Left ventricle myocardium inferior (tissue), 1 donor: Measurements from ENCODE around the gene EPB41L2. TPM values are rescaled to one million over a fixed set of nuclear protein-coding genes. Genes with fewer than 3 reads are reported as not detected.

Experiments used
- DNase-seq: peaks from one replicate; pipeline ENCODE4 v3.0.0-alpha.2; 2020
- H3K27ac ChIP-seq: fragments of 200-600 bp; replicated peaks from 2 replicates; pipeline ENCODE4 v1.8.0; 2021
- H3K27me3 ChIP-seq: fragments of 200-600 bp; 2 replicates; pipeline ENCODE4 v1.8.0; 2021; ENCODE audit warnings: low read depth
- H3K36me3 ChIP-seq: fragments of 200-600 bp; 2 replicates; pipeline ENCODE4 v1.8.0; 2021
- H3K4me1 ChIP-seq: fragments of 200-600 bp; 2 replicates; pipeline ENCODE4 v1.8.0; 2021
- H3K4me3 ChIP-seq: fragments of 200-600 bp; 2 replicates; pipeline ENCODE4 v1.8.0; 2021; ENCODE audit warnings: mild to moderate bottlenecking, moderate library complexity
- H3K9me3 ChIP-seq: fragments of 200-600 bp; replicated peaks from 2 replicates; pipeline ENCODE4 v1.8.0; 2021
- CTCF ChIP-seq: fragments of 200-600 bp; IDR thresholded peaks from 2 replicates; pipeline ENCODE4 v1.8.0; 2021; ENCODE audit warnings: antibody characterized with exemption, mild to moderate bottlenecking, borderline replicate concordance
- intact Hi-C: fragments of 100-400 bp; cut with micrococcal nuclease; formaldehyde crosslinking; loops from one replicate; pipeline ENCODE4 v1.11.0; 2022
- total RNA-seq: library from RNA; stranded (reverse); fragmentation: NEBNext Ultra II Directional; extraction: Animal tissue kit (Norgen Biotek cat#: 25700); gene quantifications from one replicate; pipeline ENCODE4 v1.2.1, GENCODE V29; 2021
- donor health status: DM: no; HTN: yes; CAD: no; lungs with severe emphysema.

EPB41L2 gene
- total RNA-seq, 1 donor from 2014 or later: 70.8 TPM

DNA sequence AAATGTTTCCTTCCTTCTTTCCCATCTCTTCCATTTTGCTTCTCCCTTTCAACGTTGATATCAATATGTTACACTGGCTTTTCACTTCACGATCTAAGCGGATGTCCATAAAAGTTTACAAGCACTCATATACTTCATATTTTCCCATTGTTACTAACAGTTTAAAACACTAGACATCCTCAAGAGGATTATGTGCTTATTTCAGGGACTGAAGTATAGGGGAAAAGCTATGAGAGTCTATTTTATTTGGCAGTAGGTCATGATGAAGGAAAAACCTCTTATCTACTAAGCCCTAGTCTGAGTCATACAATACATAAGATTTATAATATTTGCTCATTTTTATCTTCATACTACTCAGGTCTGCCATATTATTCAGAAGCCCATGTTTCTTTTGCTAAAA lies 20.6 kb upstream of the EPB41L2 start:
- H3K4me1 ChIP-seq: no peaks in the 10 kb centered on the region
- H3K9me3 ChIP-seq: peaks cover 20% of the 10 kb centered on the region
- no peak overlapping the region for H3K27ac ChIP-seq
- no peak for TF ChIP-seq CTCF
- no peak for DNase-seq
- no peak overlapping the region for H3K4me3 ChIP-seq
- H3K27me3 ChIP-seq: no peaks in the 10 kb centered on the region
- no peaks in the 10 kb centered on the region for H3K36me3 ChIP-seq
- intact Hi-C loops: no loop called here

GRCh38 chr6:131082335-131082734 lies 19.3 kb upstream of the EPB41L2 start:
- TF ChIP-seq CTCF: no peak
- Histone ChIP-seq H3K9me3 (peaks cover 15% of the 10 kb centered on the region), H3K4me1 (no peaks in the 10 kb centered on the region), H3K4me3 (no peak overlapping the region), H3K27me3 (no peaks in the 10 kb centered on the region), H3K27ac (no peak overlapping the region), H3K36me3 (no peaks in the 10 kb centered on the region)
- DNase-seq: no peak
- intact Hi-C loops: no loop called here

DNA sequence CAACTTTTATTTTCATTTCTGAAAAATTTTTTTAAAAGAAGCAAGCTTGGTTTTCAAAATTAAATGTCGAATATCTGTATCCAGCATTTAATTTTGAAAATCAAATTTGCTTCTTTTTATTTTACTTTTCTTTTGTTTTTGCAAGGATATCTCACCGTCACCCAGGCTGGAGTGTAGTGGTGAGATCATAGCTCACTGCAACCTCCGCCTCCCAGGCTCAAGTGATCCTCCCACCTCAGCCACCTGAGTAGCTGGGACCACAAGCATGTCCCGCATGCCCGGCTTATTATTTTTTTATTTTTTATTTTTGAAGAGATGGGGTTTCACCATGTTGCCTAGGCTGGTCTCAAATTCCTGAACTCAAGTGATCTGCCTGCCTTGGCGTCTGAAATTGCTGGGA lies 17.0 kb upstream of the EPB41L2 start:
- Histone ChIP-seq H3K27me3 (no peaks in the 10 kb centered on the region), H3K36me3 (no peaks in the 10 kb centered on the region), H3K4me3 (no peak overlapping the region), H3K9me3 (no peaks in the 10 kb centered on the region), H3K4me1 (no peaks in the 10 kb centered on the region), H3K27ac (no peak overlapping the region)
- DNase-seq: no peak
- no peak for TF ChIP-seq CTCF
- intact Hi-C loops: no loop called here

GRCh38 chr6:131073577-131073976 lies 10.5 kb upstream of the EPB41L2 start:
- no peak for TF ChIP-seq CTCF
- Histone ChIP-seq H3K27ac (no peak overlapping the region), H3K36me3 (no peaks in the 10 kb centered on the region), H3K4me1 (no peaks in the 10 kb centered on the region), H3K4me3 (no peak overlapping the region), H3K9me3 (peaks cover 7% of the 10 kb centered on the region), H3K27me3 (no peaks in the 10 kb centered on the region)
- DNase-seq: no peak
- intact Hi-C loops: no loop called here

DNA sequence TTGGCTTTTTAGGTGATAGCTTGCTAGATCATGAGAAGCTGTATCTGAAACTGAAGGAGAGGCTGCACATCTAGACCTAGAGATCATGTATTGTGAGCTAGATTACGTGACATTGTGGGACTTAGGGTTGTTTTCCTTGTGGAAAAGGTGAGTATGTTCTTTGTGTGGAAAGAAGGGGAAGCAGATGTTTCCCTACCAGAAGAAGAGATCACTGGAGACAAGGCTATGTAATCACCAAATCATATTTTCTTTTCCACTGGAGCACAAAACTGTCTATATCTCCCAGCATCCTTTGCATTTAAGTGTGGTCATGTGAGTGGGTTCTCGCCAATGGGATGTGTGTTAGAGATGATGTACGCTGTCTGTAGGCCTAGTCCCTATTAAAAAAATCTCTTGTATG lies 7.0 kb upstream of the EPB41L2 start:
- no peaks in the 10 kb centered on the region for H3K27me3 ChIP-seq
- H3K4me3 ChIP-seq: no peak overlapping the region
- intact Hi-C loops: no loop called here
- no peaks in the 10 kb centered on the region for H3K4me1 ChIP-seq
- DNase-seq: no peak
- no peak overlapping the region for H3K27ac ChIP-seq
- no peak for TF ChIP-seq CTCF
- H3K36me3 ChIP-seq: no peaks in the 10 kb centered on the region
- peaks cover 7% of the 10 kb centered on the region for H3K9me3 ChIP-seq

- H3K4me3 ChIP-seq: no peak overlapping the region
- H3K27ac ChIP-seq: no peak overlapping the region
- H3K27me3 ChIP-seq: no peaks in the 10 kb centered on the region
- H3K4me1 ChIP-seq: peaks cover 10% of the 10 kb centered on the region
- H3K9me3 ChIP-seq: peaks cover 7% of the 10 kb centered on the region
- no peaks in the 10 kb centered on the region for H3K36me3 ChIP-seq
- intact Hi-C loops: loop anchor here (10.0 kb wide), 1 partner anchor 53 kb away; no protein-coding TSS in a partner anchor
- no peak for TF ChIP-seq CTCF
- DNase-seq: no peak
These were observed 5.1 kb upstream of the EPB41L2 start for GRCh38 chr6:131068165-131068564.
